K562 (cell line): Measurements from ENCODE around the gene TNFAIP1. TPM values are rescaled to one million over a fixed set of nuclear protein-coding genes. Genes with fewer than 3 reads are reported as not detected.
"Not testable (repeated sequence)": the region's sequence is repeated elsewhere in the genome, so short reads cannot be mapped to it uniquely, and the experiment has no call there.

ENCODE experiments used
- ATAC-seq: fragments of 200-7000 bp; cut with Tn5 transposase; 3 replicates; pipeline ENCODE4 v1.9.1; 2020; ENCODE audit warnings: moderate library complexity
- BruUV-seq: library from RNA; stranded (reverse); fragments of 400-500 nt; replicated peaks from 2 replicates; lab custom pipeline; 2021; lab: Mats Ljungman, UMichigan
- CTCF ChIA-PET: fragments of 300-600 bp; formaldehyde crosslinking; extraction: SDS; loops from one replicate; lab custom pipeline; 2021; ENCODE audit warnings: low intra/inter-chr PET ratio; lab: Yijun Ruan, JAX
- POLR2A ChIA-PET: fragments of 300-600, 350-650 bp; sonication (Branson Sonifier 250); formaldehyde crosslinking; extraction: SDS; loops from one replicate; lab custom pipeline; 2021; ENCODE audit warnings: antibody characterized with exemption, inconsistent platforms; lab: Yijun Ruan, JAX
- DNase-seq, 4 experiments: peaks; one replicate each; pipeline versions ENCODE4 v3.0.0 to v3.0.0-alpha.2; 2011 to 2018; ENCODE audit warnings: low spot score in 3 of 4, mixed read lengths in 3 of 4; ENCODE audit errors: extremely low read depth in 1 of 4
- FAIRE-seq: peaks from 2 replicates; lab custom pipeline; 2011; peaks lifted over from hg19 to GRCh38; lab: Jason Lieb, UNC
- H2AFZ ChIP-seq: 2 replicates; pipeline ENCODE4 v1.6.0; 2011; ENCODE audit warnings: low read depth, low read length, control low read depth, inconsistent platforms
- H3K27ac ChIP-seq: fragments of 200-600 bp; 3 replicates; pipeline ENCODE4 v1.8.0; 2011; ENCODE audit warnings: low read depth, mild to moderate bottlenecking, control low read depth, inconsistent platforms, low read length, moderate library complexity, mixed read lengths; ENCODE audit errors: extremely low read depth
- H3K27me3 ChIP-seq, 2 experiments: fragments of 300-600 bp in 1 of 2; 2 replicates in 1 of 2; 3 replicates in 1 of 2; pipeline versions ENCODE4 v1.6.0 to v1.8.0; 2011; ENCODE audit warnings: inconsistent platforms in 2 of 2, low read length in 2 of 2, mild to moderate bottlenecking in 1 of 2, mixed read lengths in 1 of 2, moderate library complexity in 1 of 2; ENCODE audit not compliant: control insufficient read depth in 2 of 2, insufficient read depth in 2 of 2
- H3K36me3 ChIP-seq: fragments of 300-600 bp; 3 replicates; pipeline ENCODE4 v1.8.0; 2011; ENCODE audit warnings: mild to moderate bottlenecking, low read length, inconsistent platforms; ENCODE audit not compliant: control insufficient read depth, insufficient read depth
- H3K4me1 ChIP-seq, 2 experiments: fragments of 200-600 bp in 1 of 2; replicated peaks in 1 of 2; 2 replicates in 1 of 2; 3 replicates in 1 of 2; pipeline versions ENCODE4 v1.5.1 to v1.8.0; 2011; ENCODE audit warnings: inconsistent platforms in 2 of 2, low read length in 2 of 2, mild to moderate bottlenecking in 1 of 2, mixed read lengths in 1 of 2, moderate library complexity in 1 of 2; ENCODE audit not compliant: control insufficient read depth in 2 of 2, insufficient read depth in 2 of 2
- H3K4me2 ChIP-seq: 2 replicates; pipeline ENCODE4 v1.6.1; 2011; ENCODE audit warnings: low read length, control low read depth, inconsistent platforms, mixed read lengths; ENCODE audit not compliant: insufficient read depth
- H3K4me3 ChIP-seq: fragments of 200-600 bp; sonication (generic), shearing (Covaris generic); 2 replicates; pipeline ENCODE4 v1.5.1; 2016; ENCODE audit warnings: control low read depth, inconsistent platforms
- H3K79me2 ChIP-seq: fragments of 200-600 bp; 3 replicates; pipeline ENCODE4 v1.8.0; 2011; ENCODE audit warnings: low read length, inconsistent platforms; ENCODE audit not compliant: control insufficient read depth, insufficient read depth
- H3K9ac ChIP-seq, 2 experiments: 2 replicates each; pipeline versions ENCODE4 v1.6.0 to v1.6.1; 2011; ENCODE audit warnings: low read depth in 2 of 2, low read length in 2 of 2, control low read depth in 1 of 2, inconsistent platforms in 1 of 2, mild to moderate bottlenecking in 1 of 2, mixed read lengths in 1 of 2; ENCODE audit not compliant: insufficient read depth in 1 of 2
- H3K9me1 ChIP-seq: one replicate; pipeline ENCODE4 v1.6.0; 2011; ENCODE audit warnings: inconsistent platforms, mild to moderate bottlenecking, low read length, moderate library complexity; ENCODE audit not compliant: control insufficient read depth, insufficient read depth
- H3K9me3 ChIP-seq: replicated peaks from 2 replicates; pipeline ENCODE4 v1.5.1; 2011; ENCODE audit warnings: low read depth, low read length, inconsistent platforms; ENCODE audit not compliant: control insufficient read depth, insufficient read depth
- H4K20me1 ChIP-seq: replicated peaks from 2 replicates; pipeline ENCODE4 v1.6.1; 2011; ENCODE audit warnings: low read length, inconsistent platforms, mixed read lengths; ENCODE audit not compliant: control insufficient read depth, insufficient read depth
- CEBPB ChIP-seq: fragments of 450-650 bp; IDR thresholded peaks from 2 replicates; pipeline ENCODE4 v1.6.1; 2016; ENCODE audit warnings: missing genetic modification characterization, missing compliant biosample characterization
- CTCF ChIP-seq, 3 experiments: IDR thresholded peaks in 2 of 3; conservative IDR thresholded peaks in 1 of 3; 2 replicates each; pipeline ENCODE4 v1.5.1; 2011 to 2012; ENCODE audit warnings: low read length in 3 of 3, mild to moderate bottlenecking in 3 of 3, control low read depth in 2 of 3, improper control_type of control experiment in 1 of 3, inconsistent platforms in 1 of 3, low read depth in 1 of 3, mixed read lengths in 1 of 3, moderate library complexity in 1 of 3; ENCODE audit not compliant: insufficient read depth in 2 of 3
- ETV6 ChIP-seq, 3 experiments: fragments of 150-350 bp in 1 of 3; sonication (generic) in 1 of 3; formaldehyde crosslinking in 1 of 3; IDR thresholded peaks; 2 replicates each; pipeline versions ENCODE4 v1.6.1 to v1.8.0; 2014 to 2022; ENCODE audit warnings: borderline replicate concordance in 2 of 3, low read depth in 2 of 3, antibody characterized with exemption in 1 of 3, low read length in 1 of 3, mild to moderate bottlenecking in 1 of 3, missing genetic modification reagents in 1 of 3
- MEF2D ChIP-seq: conservative IDR thresholded peaks from 2 replicates; pipeline ENCODE4 v1.6.1; 2016; ENCODE audit warnings: low read depth, missing genetic modification characterization, missing compliant biosample characterization
- PREB ChIP-seq: sonication (generic); formaldehyde crosslinking; IDR thresholded peaks from 2 replicates; pipeline ENCODE4 v1.8.1; 2023; ENCODE audit warnings: mild to moderate bottlenecking, missing genetic modification reagents
- WGBS: fragments of 100-300 bp; shearing (Covaris generic); methylation state at CpG from one replicate; pipeline ENCODE4 v1.1.6; 2016; ENCODE audit warnings: low coverage, mixed read lengths; ENCODE audit not compliant: insufficient coverage; ENCODE audit errors: missing lambda C conversion rate; 5-methylcytosine and 5-hydroxymethylcytosine counted together
- in situ Hi-C: fragments of 300-500 bp; cut with MboI; formaldehyde crosslinking; loops from 4 replicates; pipeline ENCODE4 v1.15.0; 2018; ENCODE audit warnings: inconsistent platforms, mixed read lengths
- intact Hi-C: fragments of 100-400 bp; cut with micrococcal nuclease; formaldehyde crosslinking; loops from 2 replicates; pipeline ENCODE4 v1.14.2; 2022
- polyA plus RNA-seq, 8 experiments: library from polyadenylated mRNA; depleted of rRNA in 4 of 8; stranded (reverse) in 5 of 8; unstranded in 3 of 8; fragments of >200 nt; fragmentation: Nextera tagmentation in 2 of 8; fragmentation: Illumina TruSeq in 1 of 8; extraction: Ambion mirVana in 2 of 8; extraction: Trizol in 1 of 8; gene quantifications; 2 replicates each; pipeline versions ENCODE4 v1.2.1 to v1.2.3, GENCODE V29; 2011 to 2014; ENCODE audit warnings: inconsistent platforms in 1 of 8, missing spikeins in 1 of 8
- total RNA-seq, 7 experiments: library from RNA; depleted of rRNA in 6 of 7; stranded (reverse); fragments of >200 nt in 6 of 7; fragmentation: Illumina TruSeq in 2 of 7; extraction: Trizol in 2 of 7; gene quantifications; 2 replicates each; pipeline versions ENCODE4 v1.2.1 to v1.2.3, GENCODE V29; 2011 to 2021; ENCODE audit warnings: low replicate concordance in 1 of 7

TNFAIP1 gene
- total and polyA plus RNA-seq, 9 of the 15 experiments (the other 6 are each of a cell fraction or from before 2014, with no cell fraction given) = 2.1 to 20.1 (median 8.2) TPM

GRCh38 chr17:28338056-28338768 lies 2.7 kb downstream of the TNFAIP1 start:
- no peak overlapping the region for H3K27ac ChIP-seq
- H2AFZ ChIP-seq = no peak overlapping the region
- DNase-seq (no peak), ATAC-seq (no peak)
- peaks cover 2% of the 10 kb centered on the region for H3K9me1 ChIP-seq
- H3K27me3 ChIP-seq = no peaks in the 10 kb centered on the region
- WGBS = 62% methylated on average over 5 of the region's 5 CpGs
- POLR2A ChIA-PET = interaction anchor here (0.7 to 1.5 kb wide), 2 partner anchors 13 to 72 kb away, joined by 3 to 8 read pairs; no protein-coding TSS in a partner anchor
- TF ChIP-seq CEBPB (tag) (no peak), MEF2D (tag) (no peak), PREB (CRISPR knock-in tag) (no peak), ETV6 (IDR thresholded peaks at IDR 0.05; ENCODE audit: borderline replicate concordance in 1 of 2, low read depth in 2 of 2, low read length in 1 of 2) (no peak), ETV6 (CRISPR knock-in tag; IDR thresholded peaks at IDR 0.05; ENCODE audit: borderline replicate concordance) (no peak), CTCF (IDR thresholded peaks at IDR 0.05 in 2 of 3, conservative IDR thresholded peaks at IDR 0.05 in 1 of 3; ENCODE audit: insufficient read depth in 2 of 3, low read depth in 1 of 3, low read length in 3 of 3) (0 out of 6 replicates have a peak, but pooled peaks of 1 of the 3 experiments have one; percentile 6)
- TF ChIP-seq, all 486 proteins: peak for 1
- Histone ChIP-seq H3K4me1 (peaks cover 19 to 20% of the 10 kb centered on the region in 2 experiments; a peak in 4 of 5 replicates), H3K79me2 (peaks cover 33% of the 10 kb centered on the region), H3K36me3 (peaks cover 32% of the 10 kb centered on the region; the same call in 2 of the 3 replicates), H3K4me3 (no peak overlapping the region), H3K9me3 (no peaks in the 10 kb centered on the region), H4K20me1 (peaks cover 14% of the 10 kb centered on the region), H3K4me2 (no peak overlapping the region), H3K9ac (no peak overlapping the region)
- in situ Hi-C loops = no loop called here
- BruUV-seq = no TSS peak
- intact Hi-C loops = no loop called here
- FAIRE-seq = no peak
- CTCF ChIA-PET = interaction anchor here (0.6 kb wide), 1 partner anchor 22 kb away, joined by 3 read pairs; no protein-coding TSS in a partner anchor

GRCh38 chr17:28338769-28339212 lies 3.2 kb downstream of the TNFAIP1 start:
- intact Hi-C loops, in situ Hi-C loops, H3K27ac ChIP-seq, ATAC-seq, H2AFZ ChIP-seq, H3K4me3 ChIP-seq, H3K27me3 ChIP-seq, DNase-seq, FAIRE-seq, H3K9me1 ChIP-seq, H3K9me3 ChIP-seq, H3K9ac ChIP-seq, BruUV-seq, H3K4me2 ChIP-seq: not testable (repeated sequence)
- CTCF ChIA-PET = interaction anchor here (0.6 kb wide), 1 partner anchor 22 kb away, joined by 3 read pairs; no protein-coding TSS in a partner anchor
- WGBS = 91% methylated on average over 7 of the region's 8 CpGs
- Histone ChIP-seq H3K4me1 (peaks cover 18 to 20% of the 10 kb centered on the region in 2 experiments; a peak in 4 of 5 replicates), H4K20me1 (peaks cover 14% of the 10 kb centered on the region), H3K36me3 (peaks cover 36% of the 10 kb centered on the region), H3K79me2 (peaks cover 33% of the 10 kb centered on the region)
- POLR2A ChIA-PET = interaction anchor here (1.5 kb wide), 1 partner anchor 12 kb away, joined by 8 read pairs; no protein-coding TSS in a partner anchor
